DMS53 treated with DMSO at 0.1 percent for 48 hours (cell line): ENCODE data around the gene FA2H.
A peak's percentile ranks its signal among the peaks of the same experiment; 100 is the strongest.
"Not testable (repeated sequence)": the region's sequence is repeated elsewhere in the genome, so short reads cannot be mapped to it uniquely, and the experiment has no call there.

Experiments used
- DNase-seq: peaks from one replicate; lab custom pipeline; 2025; ENCODE audit not compliant: unreplicated experiment; lab: John Stamatoyannopoulos, UW

Gene FA2H

GRCh38 chr16:74695450-74696422 lies 78.9 kb downstream of the FA2H start:
- peak; percentile 69 for DNase-seq

GRCh38 chr16:74691093-74691855 lies 83.3 kb downstream of the FA2H start:
- no peak for DNase-seq

GRCh38 chr16:74682556-74682955 lies 92.1 kb downstream of the FA2H start:
- DNase-seq: no peak

GRCh38 chr16:74680681-74681080 lies 93.9 kb downstream of the FA2H start:
- DNase-seq: no peak

GRCh38 chr16:74679983-74680382 lies 94.6 kb downstream of the FA2H start:
- no peak for DNase-seq

- DNase-seq: no peak
These were observed 96.8 kb downstream of the FA2H start for GRCh38 chr16:74677868-74678267.

- no peak for DNase-seq
These were observed 100.7 kb downstream of the FA2H start for GRCh38 chr16:74673876-74674275.

- not testable (repeated sequence) for DNase-seq
These were observed 105.7 kb downstream of the FA2H start for GRCh38 chr16:74668877-74669276.

GRCh38 chr16:74667255-74667700 lies 107.3 kb downstream of the FA2H start:
- peak; percentile 47 for DNase-seq

GRCh38 chr16:74666425-74667254 lies 108.0 kb downstream of the FA2H start, which contains the start of gene RFWD3:
Gene RFWD3, minus strand, starts transcription at chr16:74666877. Its CDS starts 5,428 bp downstream, at chr16:74661449.
- DNase-seq: peak; percentile 93

GRCh38 chr16:74666010-74666421 lies 108.6 kb downstream of the FA2H start:
- DNase-seq: no peak
